ENCODE results near the gene CNOT1.

DNA sequence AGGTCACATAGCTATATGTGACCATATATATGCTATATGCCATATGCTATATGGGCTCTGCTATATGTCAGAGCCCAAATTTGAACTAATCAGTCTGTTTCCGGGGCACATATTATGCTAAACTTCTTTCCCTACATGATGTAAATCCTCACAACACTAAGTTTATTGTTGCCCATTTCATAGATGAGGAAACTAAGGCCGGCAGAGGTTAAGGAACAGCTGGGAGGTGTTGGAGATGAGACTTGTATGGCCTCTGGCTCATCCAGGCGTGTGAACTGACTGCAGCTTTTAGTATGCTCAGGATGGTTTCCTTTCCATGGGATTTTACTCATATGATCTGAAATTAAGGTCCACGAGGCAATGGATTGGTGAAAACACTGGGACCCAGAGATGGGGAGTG, 17.5 kb upstream of the CNOT1 start:
- TF ChIP-seq POLR2A (IDR thresholded peaks at IDR 0.05; ENCODE audit: borderline replicate concordance, extremely low read depth, insufficient read depth, insufficient read length) (no peak), SRF (IDR thresholded peaks at IDR 0.05; ENCODE audit: low read depth) (no peak), CEBPB (IDR thresholded peaks at IDR 0.05; ENCODE audit: low read depth) (no peak), YY1 (IDR thresholded peaks at IDR 0.05; ENCODE audit: extremely low read depth, insufficient replicate concordance, low read depth, low read length) (no peak), EGR1 (IDR thresholded peaks at IDR 0.05; ENCODE audit: low read depth) (no peak), SIN3A (IDR thresholded peaks at IDR 0.05; ENCODE audit: low read depth) (no peak), JUND (IDR thresholded peaks at IDR 0.05) (no peak), TCF7L2 (IDR thresholded peaks at IDR 0.05; ENCODE audit: borderline replicate concordance, extremely low read depth, insufficient read depth, insufficient read length) (no peak), SP1 (IDR thresholded peaks at IDR 0.05; ENCODE audit: low read depth) (no peak), ZNF274 (IDR thresholded peaks at IDR 0.05; ENCODE audit: low read depth, low read length) (no peak), ELF1 (IDR thresholded peaks at IDR 0.05; ENCODE audit: borderline replicate concordance, low read depth) (no peak)
- TF ChIP-seq, protein P1, sequence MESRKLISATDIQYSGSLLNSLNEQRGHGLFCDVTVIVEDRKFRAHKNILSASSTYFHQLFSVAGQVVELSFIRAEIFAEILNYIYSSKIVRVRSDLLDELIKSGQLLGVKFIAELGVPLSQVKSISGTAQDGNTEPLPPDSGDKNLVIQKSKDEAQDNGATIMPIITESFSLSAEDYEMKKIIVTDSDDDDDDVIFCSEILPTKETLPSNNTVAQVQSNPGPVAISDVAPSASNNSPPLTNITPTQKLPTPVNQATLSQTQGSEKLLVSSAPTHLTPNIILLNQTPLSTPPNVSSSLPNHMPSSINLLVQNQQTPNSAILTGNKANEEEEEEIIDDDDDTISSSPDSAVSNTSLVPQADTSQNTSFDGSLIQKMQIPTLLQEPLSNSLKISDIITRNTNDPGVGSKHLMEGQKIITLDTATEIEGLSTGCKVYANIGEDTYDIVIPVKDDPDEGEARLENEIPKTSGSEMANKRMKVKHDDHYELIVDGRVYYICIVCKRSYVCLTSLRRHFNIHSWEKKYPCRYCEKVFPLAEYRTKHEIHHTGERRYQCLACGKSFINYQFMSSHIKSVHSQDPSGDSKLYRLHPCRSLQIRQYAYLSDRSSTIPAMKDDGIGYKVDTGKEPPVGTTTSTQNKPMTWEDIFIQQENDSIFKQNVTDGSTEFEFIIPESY (IDR thresholded peaks at IDR 0.05; ENCODE audit: extremely low read depth, insufficient replicate concordance, low read length), result no peak
- TF ChIP-seq, protein P2, sequence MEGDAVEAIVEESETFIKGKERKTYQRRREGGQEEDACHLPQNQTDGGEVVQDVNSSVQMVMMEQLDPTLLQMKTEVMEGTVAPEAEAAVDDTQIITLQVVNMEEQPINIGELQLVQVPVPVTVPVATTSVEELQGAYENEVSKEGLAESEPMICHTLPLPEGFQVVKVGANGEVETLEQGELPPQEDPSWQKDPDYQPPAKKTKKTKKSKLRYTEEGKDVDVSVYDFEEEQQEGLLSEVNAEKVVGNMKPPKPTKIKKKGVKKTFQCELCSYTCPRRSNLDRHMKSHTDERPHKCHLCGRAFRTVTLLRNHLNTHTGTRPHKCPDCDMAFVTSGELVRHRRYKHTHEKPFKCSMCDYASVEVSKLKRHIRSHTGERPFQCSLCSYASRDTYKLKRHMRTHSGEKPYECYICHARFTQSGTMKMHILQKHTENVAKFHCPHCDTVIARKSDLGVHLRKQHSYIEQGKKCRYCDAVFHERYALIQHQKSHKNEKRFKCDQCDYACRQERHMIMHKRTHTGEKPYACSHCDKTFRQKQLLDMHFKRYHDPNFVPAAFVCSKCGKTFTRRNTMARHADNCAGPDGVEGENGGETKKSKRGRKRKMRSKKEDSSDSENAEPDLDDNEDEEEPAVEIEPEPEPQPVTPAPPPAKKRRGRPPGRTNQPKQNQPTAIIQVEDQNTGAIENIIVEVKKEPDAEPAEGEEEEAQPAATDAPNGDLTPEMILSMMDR (IDR thresholded peaks at IDR 0.05 in 2 of 3, conservative IDR thresholded peaks at IDR 0.05 in 1 of 3; ENCODE audit: borderline replicate concordance in 1 of 3, insufficient read depth in 1 of 3, low read depth in 2 of 3, low read length in 2 of 3), result no peak

Data from HCT116 (cell line).